ACHN (cell line): Measurements from ENCODE around the gene ANKRD2.

Experiments used
- DNase-seq: peaks from one replicate; pipeline ENCODE4 v3.0.0-alpha.2; 2015
- in situ Hi-C: cut with HindIII; loops from 2 replicates; pipeline ENCODE4 v1.10.0; 2017; ENCODE audit warnings: low sequenced_read_pairs, low pct_ligation_motif_present, low pct_unique_long_range_greater_than_20kb

ANKRD2 gene

GRCh38 chr10:97587183-97587582 lies 14.6 kb downstream of the ANKRD2 start:
- in situ Hi-C loops: no loop called here

DNA sequence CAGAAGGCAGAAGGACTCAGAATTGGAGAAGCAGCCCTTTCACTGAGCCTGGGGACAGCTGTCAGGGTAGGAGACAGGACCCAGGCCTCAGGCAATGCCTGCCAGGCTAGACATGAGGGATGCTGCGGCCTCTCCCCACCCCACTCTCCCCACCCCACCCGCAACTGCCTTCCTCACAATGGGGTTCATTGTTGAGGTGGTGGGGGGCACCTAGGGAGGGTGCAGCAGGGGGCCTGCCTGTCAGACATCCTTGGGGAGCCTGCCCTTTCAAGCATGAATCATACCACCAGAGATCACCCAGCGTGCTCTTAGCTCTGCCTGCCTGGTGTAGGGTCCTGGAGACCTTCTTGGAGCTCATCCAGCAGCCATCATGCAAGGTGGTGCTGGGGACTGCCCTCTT lies 16.9 kb downstream of the ANKRD2 start, which contains the start of gene C10orf62:
TSS of gene C10orf62 (plus strand) at position 243 of the 400 bp plus-strand sequence. CDS start 177 bp downstream, outside the sequence.
- in situ Hi-C loops: no loop called here
- DNase-seq: no peak

More at GRCh38 chr10:97587183-97587582, 14.6 kb downstream of the ANKRD2 start:
- no peak for DNase-seq

GRCh38 chr10:97590082-97590747 lies 17.6 kb downstream of the ANKRD2 start:
- in situ Hi-C loops: no loop called here

DNA sequence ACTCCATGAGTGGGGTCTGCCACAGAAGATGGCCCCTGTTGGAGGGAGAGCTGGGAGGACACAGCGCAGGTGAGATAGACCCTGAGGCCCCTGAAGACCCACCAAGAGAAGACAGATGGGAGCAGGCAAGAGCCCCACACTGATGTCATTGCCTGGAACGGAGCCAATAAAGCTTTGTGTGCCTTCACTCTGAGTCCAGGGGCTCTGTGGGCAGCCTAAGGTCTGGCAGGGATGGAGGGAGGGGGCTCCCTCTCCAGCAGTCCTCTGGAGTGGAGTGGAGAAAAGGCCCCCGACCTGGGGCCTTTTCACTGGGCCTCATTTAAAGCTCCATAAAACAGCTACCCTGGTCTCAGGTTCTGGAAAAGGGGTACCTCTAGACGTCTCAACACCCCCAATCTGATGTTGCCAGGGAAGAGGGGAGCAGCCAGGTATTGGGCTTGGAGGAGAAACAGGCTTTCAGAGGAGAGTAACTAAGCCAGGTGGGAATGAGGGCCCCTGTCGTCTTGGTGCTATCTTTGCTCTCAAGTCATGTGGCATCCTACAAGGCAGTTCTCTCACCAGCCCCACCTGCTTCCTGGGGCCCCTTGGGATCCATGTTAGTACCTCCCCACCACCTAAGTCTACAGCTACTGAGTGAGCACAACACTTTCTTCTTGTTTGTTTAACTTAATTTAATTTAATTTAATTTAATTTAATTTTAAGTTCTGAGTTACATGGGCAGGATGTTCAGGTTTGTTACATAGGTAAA lies 18.3 kb downstream of the ANKRD2 start:
- DNase-seq: no peak
- in situ Hi-C loops: no loop called here

More at GRCh38 chr10:97590082-97590747, 17.6 kb downstream of the ANKRD2 start:
- DNase-seq: no peak

DNA sequence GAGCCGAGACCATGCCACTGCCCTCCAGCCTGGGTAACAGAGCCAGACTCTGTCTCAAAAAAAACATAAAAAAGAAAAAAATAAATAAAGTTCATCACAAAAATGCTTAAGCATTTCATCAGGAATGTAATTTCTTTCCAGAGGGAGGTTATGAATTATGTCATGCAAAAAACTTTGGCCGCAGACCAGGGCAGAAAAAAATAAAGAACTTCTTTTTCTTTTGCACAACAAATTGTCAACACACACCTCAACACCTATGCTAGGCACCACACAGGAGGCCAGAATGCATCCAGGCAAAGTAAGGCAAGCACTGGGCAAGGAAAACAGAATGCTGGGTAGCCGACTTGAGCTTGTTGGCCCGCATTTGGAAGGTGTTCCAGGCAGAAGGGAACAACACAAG lies 20.8 kb downstream of the ANKRD2 start:
- in situ Hi-C loops: no loop called here
- DNase-seq: no peak

DNA sequence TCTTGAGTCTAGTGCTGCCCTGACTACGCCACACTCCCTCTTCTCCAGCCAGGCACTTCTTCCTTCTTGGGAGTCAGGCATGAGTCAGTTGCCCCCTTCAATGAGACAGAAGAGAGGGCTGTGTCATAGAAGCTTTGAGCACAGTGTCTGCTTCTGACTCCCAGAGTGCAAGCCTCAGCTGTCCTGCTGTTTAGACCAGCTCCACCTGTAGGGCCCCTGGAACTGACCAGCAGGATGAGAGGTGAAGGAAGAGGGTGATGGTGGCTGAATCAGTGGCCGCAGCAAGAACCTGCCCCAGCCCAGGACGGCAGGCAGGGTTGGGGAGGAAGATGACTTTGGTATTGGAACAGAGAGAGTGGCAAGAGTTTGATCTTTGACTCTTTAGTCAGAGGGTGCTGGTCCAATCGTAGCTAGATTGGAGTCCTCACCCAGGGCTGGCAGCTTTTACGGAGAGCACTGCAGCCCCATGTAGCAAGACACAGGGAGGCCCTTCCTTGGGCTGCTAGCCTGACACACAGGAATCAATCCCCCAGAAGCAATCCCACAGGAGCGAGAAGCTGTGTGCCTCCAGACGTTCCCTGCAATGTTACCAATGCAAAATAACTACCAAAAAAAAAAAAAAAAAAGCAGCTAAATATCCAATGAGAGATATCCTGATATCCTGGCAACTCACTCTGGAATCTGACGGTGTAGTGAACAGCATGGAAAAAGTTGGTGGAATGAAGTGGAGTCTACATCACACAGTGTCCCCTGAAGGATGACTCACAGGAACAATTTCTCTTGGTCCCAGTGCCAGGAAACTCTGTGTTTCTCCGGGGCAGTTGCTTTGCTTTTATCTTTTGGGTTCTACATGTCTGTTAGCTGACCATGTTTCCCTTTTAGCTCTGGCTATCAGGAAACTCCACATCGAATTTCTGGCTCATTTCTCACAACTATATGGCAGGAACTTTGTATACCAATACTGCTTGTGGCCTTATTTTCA lies 23.8 kb downstream of the ANKRD2 start:
- DNase-seq: peak; percentile 89
- in situ Hi-C loops: no loop called here

DNA sequence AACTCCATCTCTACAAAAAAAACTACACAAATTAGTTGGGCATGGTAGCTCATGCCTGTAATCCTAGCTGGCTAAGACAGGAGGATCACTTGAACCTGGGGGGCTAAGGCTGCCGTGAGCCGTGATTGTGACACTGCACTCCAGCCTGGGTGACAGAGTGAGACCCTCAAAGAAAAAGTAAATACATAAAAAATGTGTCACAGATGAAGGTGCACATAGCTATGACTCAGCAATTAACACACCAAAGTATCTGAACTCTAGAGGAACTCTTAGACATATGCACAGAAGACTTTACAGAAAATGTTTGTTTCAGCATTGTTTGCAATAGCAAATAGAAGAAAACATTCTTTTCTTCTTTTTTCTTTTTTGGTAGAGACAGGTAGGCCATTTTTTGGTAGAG lies 25.2 kb downstream of the ANKRD2 start:
- in situ Hi-C loops: no loop called here
- no peak for DNase-seq

DNA sequence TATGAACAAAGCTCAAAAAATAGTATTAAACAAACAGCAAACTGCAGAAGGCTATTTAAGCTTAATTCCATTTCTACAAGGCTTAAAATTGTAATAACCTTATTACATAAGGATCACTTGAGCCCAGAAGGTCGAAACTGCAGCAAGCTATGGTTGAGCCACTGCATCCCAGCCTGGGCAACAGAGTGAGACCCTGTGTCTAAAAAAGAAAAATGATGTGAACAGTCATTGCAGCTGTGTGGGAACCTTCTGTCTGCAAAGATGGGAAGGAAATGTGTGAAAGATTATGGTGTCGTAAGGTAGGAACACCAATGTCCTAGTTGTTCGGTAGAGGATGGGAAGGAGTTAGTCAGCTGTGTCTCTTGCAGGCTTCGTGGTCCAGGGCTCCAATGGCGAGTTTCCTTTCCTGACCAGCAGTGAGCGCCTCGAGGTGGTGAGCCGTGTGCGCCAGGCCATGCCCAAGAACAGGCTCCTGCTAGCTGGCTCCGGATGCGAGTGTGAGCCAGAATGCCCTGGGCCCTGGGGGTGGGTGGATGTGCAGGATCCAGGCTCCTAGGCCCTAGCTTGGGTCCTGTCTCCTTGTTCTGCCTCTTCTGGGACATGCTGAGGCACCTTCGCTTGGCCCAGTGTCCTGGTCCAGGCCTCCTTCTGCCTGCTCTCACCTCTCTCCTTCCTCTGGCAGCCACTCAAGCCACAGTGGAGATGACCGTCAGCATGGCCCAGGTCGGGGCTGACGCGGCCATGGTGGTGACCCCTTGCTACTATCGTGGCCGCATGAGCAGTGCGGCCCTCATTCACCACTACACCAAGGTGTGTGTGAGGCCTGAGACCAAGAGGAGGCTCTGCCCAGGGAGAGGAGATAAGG lies 26.1 kb downstream of the ANKRD2 start:
- in situ Hi-C loops: no loop called here
- DNase-seq: no peak

- no peak for DNase-seq
- in situ Hi-C loops: no loop called here
Observed at GRCh38 chr10:97599272-97599619, 26.7 kb downstream of the ANKRD2 start.

DNA sequence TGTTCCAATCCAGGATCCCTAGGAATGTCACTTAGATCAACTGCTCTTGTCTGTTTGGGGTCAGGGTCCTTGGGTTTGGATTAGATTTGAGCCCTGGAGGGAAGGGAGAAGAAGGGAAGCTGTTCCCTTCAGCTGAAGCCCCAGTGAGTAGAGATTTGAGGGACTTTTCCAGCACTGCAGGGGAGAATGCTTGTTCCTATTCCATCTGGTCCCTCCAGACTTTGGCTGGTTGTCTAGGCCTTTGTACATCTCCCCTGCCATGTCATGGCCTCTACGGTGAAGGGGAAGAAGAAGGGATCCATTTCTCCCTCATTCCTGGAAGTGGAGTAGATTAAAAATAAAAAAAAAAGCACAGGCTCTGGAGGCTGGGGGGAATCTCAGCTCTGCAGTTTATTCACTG lies 28.0 kb downstream of the ANKRD2 start:
- no peak for DNase-seq
- in situ Hi-C loops: no loop called here

- no peak for DNase-seq
- in situ Hi-C loops: no loop called here
Observed at GRCh38 chr10:97601268-97602215, 29.0 kb downstream of the ANKRD2 start.

GRCh38 chr10:97607095-97607636 lies 34.6 kb downstream of the ANKRD2 start:
- DNase-seq: no peak
- in situ Hi-C loops: no loop called here

- DNase-seq: no peak
- in situ Hi-C loops: no loop called here
Observed at GRCh38 chr10:97608991-97609561, 36.5 kb downstream of the ANKRD2 start.

DNA sequence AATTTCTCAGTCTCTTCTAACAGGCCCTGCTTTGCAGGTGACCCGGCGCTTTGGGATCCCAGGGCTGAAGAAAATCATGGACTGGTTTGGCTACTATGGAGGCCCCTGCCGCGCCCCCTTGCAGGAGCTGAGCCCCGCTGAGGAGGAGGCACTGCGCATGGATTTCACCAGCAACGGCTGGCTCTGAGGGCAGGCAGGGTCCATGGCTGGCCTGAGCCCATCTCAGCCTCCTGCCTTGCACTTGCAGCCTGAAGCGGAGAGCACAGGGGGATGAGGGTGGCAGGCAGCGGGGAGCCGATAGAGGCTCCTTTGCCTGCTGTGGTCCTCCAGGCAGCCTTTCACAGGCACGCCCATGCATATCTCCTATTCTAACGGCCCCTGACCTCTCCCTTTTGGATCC lies 38.9 kb downstream of the ANKRD2 start:
- in situ Hi-C loops: no loop called here
- no peak for DNase-seq

DNA sequence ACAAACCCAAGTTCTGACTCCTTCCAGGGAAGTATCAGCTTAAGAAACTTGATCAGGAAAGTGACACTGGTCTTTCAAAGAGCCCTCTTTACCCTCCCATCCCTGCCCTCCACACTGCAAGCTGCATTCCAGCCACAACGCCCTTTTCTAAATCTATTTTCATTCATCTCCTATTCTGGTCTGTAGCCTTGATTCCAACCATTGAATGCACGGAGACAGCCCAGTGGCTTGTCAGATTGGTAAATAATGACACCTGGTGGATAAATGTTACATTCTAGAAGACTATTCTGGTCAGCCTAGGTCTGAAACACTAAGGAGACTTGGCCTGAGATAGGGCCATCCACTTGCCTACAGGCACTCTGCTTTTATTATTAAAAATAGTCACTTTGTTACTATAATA lies 39.8 kb downstream of the ANKRD2 start:
- DNase-seq: peak; percentile 49
- in situ Hi-C loops: no loop called here

- no peak for DNase-seq
- in situ Hi-C loops: no loop called here
Observed at GRCh38 chr10:97618285-97618684, 45.7 kb downstream of the ANKRD2 start.

DNA sequence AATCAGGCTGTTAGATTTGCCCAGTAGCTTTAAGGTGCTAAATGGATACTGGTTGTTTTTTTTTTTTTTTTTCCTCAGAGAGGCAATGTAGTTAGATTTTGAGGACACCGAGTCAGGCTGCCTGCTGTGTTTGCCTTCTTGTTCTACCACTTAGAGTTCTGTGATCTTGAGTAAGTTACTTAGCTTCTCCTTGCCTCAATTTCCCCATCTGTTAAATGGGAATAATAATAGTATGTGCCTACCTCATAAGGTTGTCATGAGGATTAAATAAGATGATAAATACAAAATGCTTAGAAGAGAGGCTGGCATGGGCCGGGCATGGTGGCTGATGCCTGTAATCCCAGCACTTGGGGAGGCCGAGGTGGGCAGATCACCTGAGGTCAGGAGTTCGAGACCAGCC lies 46.2 kb downstream of the ANKRD2 start:
- in situ Hi-C loops: no loop called here
- no peak for DNase-seq
